HepG2 (cell line): ENCODE results near the gene CREBBP. TPM values are rescaled to one million over a fixed set of nuclear protein-coding genes. Genes with fewer than 3 reads are reported as not detected.

Source experiments
- ATAC-seq: fragments of 200-7000 bp; cut with Tn5 transposase; 3 replicates; pipeline ENCODE4 v1.9.1; 2020; ENCODE audit warnings: mild to moderate bottlenecking, moderate library complexity
- BruUV-seq: library from RNA; stranded (reverse); fragments of 400-500 nt; replicated peaks from 2 replicates; lab custom pipeline; 2021; lab: Mats Ljungman, UMichigan
- CTCF ChIA-PET: fragments of 300-600 bp; formaldehyde crosslinking; extraction: SDS; loops from one replicate; lab custom pipeline; 2021; ENCODE audit warnings: low total read pairs, inconsistent platforms, low intra/inter-chr PET ratio; lab: Yijun Ruan, JAX
- POLR2A ChIA-PET: fragments of 350-600 bp; sonication (Branson Sonifier 250); formaldehyde crosslinking; loops from one replicate; lab custom pipeline; 2020; ENCODE audit warnings: antibody characterized with exemption, inconsistent platforms; lab: Yijun Ruan, JAX
- DNase-seq: peaks from one replicate; pipeline ENCODE4 v3.0.0-alpha.2; 2015; ENCODE audit warnings: low spot score
- FAIRE-seq: peaks from 3 replicates; lab custom pipeline; 2011; peaks lifted over from hg19 to GRCh38; lab: Jason Lieb, UNC
- H2AFZ ChIP-seq: one replicate; pipeline ENCODE4 v1.6.1; 2011; ENCODE audit warnings: low read length, inconsistent platforms
- H3K27ac ChIP-seq: fragments of 300-600 bp; 3 replicates; pipeline ENCODE4 v1.8.0; 2011; ENCODE audit warnings: mixed run types, mild to moderate bottlenecking, mixed read lengths, low read length, inconsistent platforms; ENCODE audit not compliant: insufficient read depth; ENCODE audit errors: extremely low read length
- H3K27me3 ChIP-seq, 2 experiments: fragments of 200-600 bp in 1 of 2; 2 replicates in 1 of 2; 3 replicates in 1 of 2; pipeline versions ENCODE4 v1.6.0 to v1.8.0; 2011; ENCODE audit warnings: low read length in 2 of 2, mild to moderate bottlenecking in 2 of 2, moderate library complexity in 2 of 2, inconsistent platforms in 1 of 2; ENCODE audit not compliant: insufficient read depth in 2 of 2, control insufficient read depth in 1 of 2
- H3K36me3 ChIP-seq, 2 experiments: fragments of 200-600 bp in 1 of 2; replicated peaks in 1 of 2; 2 replicates in 1 of 2; 3 replicates in 1 of 2; pipeline versions ENCODE4 v1.5.1 to v1.8.0; 2011; ENCODE audit warnings: low read length in 2 of 2, inconsistent platforms in 1 of 2; ENCODE audit not compliant: insufficient read depth in 2 of 2, control insufficient read depth in 1 of 2
- H3K4me1 ChIP-seq: 2 replicates; pipeline ENCODE4 v1.5.1; 2012; ENCODE audit warnings: low read length, inconsistent platforms; ENCODE audit not compliant: insufficient read depth
- H3K4me2 ChIP-seq: 2 replicates; pipeline ENCODE4 v1.6.0; 2011; ENCODE audit warnings: low read depth, low read length, inconsistent platforms
- H3K4me3 ChIP-seq, 3 experiments: fragments of 200-600 bp in 1 of 3; sonication (generic), shearing (Covaris generic) in 1 of 3; replicated peaks in 1 of 3; 2 replicates each; pipeline ENCODE4 v1.5.1; 2011 to 2016; ENCODE audit warnings: low read length in 3 of 3, inconsistent platforms in 2 of 3, low read depth in 2 of 3, mild to moderate bottlenecking in 2 of 3, control low read depth in 1 of 3, mixed read lengths in 1 of 3; ENCODE audit not compliant: insufficient read depth in 1 of 3
- H3K79me2 ChIP-seq: one replicate; pipeline ENCODE4 v1.6.1; 2011; ENCODE audit warnings: low read length, inconsistent platforms; ENCODE audit not compliant: insufficient read depth
- H3K9ac ChIP-seq: 2 replicates; pipeline ENCODE4 v1.6.0; 2011; ENCODE audit warnings: mild to moderate bottlenecking, low read depth, low read length, inconsistent platforms; ENCODE audit not compliant: insufficient read depth
- H3K9me3 ChIP-seq: 2 replicates; pipeline ENCODE4 v1.5.1; 2012; ENCODE audit warnings: mild to moderate bottlenecking, low read length
- H4K20me1 ChIP-seq: 2 replicates; pipeline ENCODE4 v1.6.0; 2011; ENCODE audit warnings: inconsistent platforms, mild to moderate bottlenecking, low read length, moderate library complexity; ENCODE audit not compliant: insufficient read depth
- DMTF1 ChIP-seq: sonication (generic); formaldehyde crosslinking; IDR thresholded peaks from 2 replicates; pipeline ENCODE4 v1.4.0; 2020; ENCODE audit warnings: mild to moderate bottlenecking, missing genetic modification reagents
- KDM5A ChIP-seq: fragments of 200-600 bp; sonication (generic); IDR thresholded peaks from 2 replicates; pipeline ENCODE4 v1.7.0; 2018; ENCODE audit warnings: antibody characterized with exemption, mild to moderate bottlenecking, low read length, borderline replicate concordance
- KLF12 ChIP-seq: sonication (generic); formaldehyde crosslinking; IDR thresholded peaks from 2 replicates; pipeline ENCODE4 v1.4.0; 2020; ENCODE audit warnings: missing genetic modification reagents, borderline replicate concordance
- MTA1 ChIP-seq: sonication (generic); formaldehyde crosslinking; IDR thresholded peaks from 2 replicates; pipeline ENCODE4 v1.4.0; 2020; ENCODE audit warnings: missing genetic modification reagents, mild to moderate bottlenecking, borderline replicate concordance
- PPARG ChIP-seq: conservative IDR thresholded peaks from 2 replicates; pipeline ENCODE4 v1.6.1; 2016; ENCODE audit warnings: missing biosample characterization, missing genetic modification reagents
- ZHX1 ChIP-seq: sonication (generic); formaldehyde crosslinking; IDR thresholded peaks from 2 replicates; pipeline ENCODE4 v1.8.1; 2022; ENCODE audit warnings: low read depth, mild to moderate bottlenecking, missing genetic modification reagents
- ZKSCAN1 ChIP-seq: fragments of 150-350 bp; IDR thresholded peaks from 2 replicates; pipeline ENCODE4 v1.6.1; 2014; ENCODE audit warnings: low read length
- ZNF24 ChIP-seq: fragments of 450-650 bp; IDR thresholded peaks from 2 replicates; pipeline ENCODE4 v1.6.1; 2017; ENCODE audit warnings: antibody characterized with exemption, mild to moderate bottlenecking
- ZNF263 ChIP-seq: sonication (generic); formaldehyde crosslinking; IDR thresholded peaks from 2 replicates; pipeline ENCODE4 v1.4.0; 2020; ENCODE audit warnings: missing genetic modification reagents
- ZNF616 ChIP-seq: sonication (generic); formaldehyde crosslinking; IDR thresholded peaks from 2 replicates; pipeline ENCODE4 v1.5.0; 2020; ENCODE audit warnings: low read depth, mild to moderate bottlenecking, missing genetic modification reagents
- ZNF772 ChIP-seq: sonication (generic); formaldehyde crosslinking; IDR thresholded peaks from 2 replicates; pipeline ENCODE4 v1.5.0; 2020; ENCODE audit warnings: mild to moderate bottlenecking, missing genetic modification reagents
- ZNF816 ChIP-seq: sonication (generic); formaldehyde crosslinking; IDR thresholded peaks from 2 replicates; pipeline ENCODE4 v1.8.0; 2022; ENCODE audit warnings: missing genetic modification reagents, mild to moderate bottlenecking, borderline replicate concordance
- WGBS: methylation state at CpG from one replicate; pipeline ENCODE4 v1.1.6; 2017; ENCODE audit warnings: low lambda C conversion rate; 5-methylcytosine and 5-hydroxymethylcytosine counted together
- in situ Hi-C: cut with HindIII; loops from 2 replicates; pipeline ENCODE4 v1.10.0; 2017; ENCODE audit warnings: low pct_unique_long_range_greater_than_20kb; ENCODE audit not compliant: extremely low pct_ligation_motif_present
- intact Hi-C: fragments of 100-400 bp; cut with micrococcal nuclease; formaldehyde crosslinking; loops from one replicate; pipeline ENCODE4 v1.10.0; 2022; ENCODE audit not compliant: unreplicated experiment
- polyA plus RNA-seq, 8 experiments: library from polyadenylated mRNA; depleted of rRNA in 3 of 8; stranded (reverse) in 7 of 8; unstranded in 1 of 8; fragments of >200 nt; fragmentation: Illumina TruSeq in 4 of 8; extraction: Trizol in 4 of 8; gene quantifications; 2 replicates each; pipeline versions ENCODE4 v1.2.1 to v1.2.3, GENCODE V29; 2011 to 2016; ENCODE audit warnings: low read depth in 4 of 8, missing spikeins in 1 of 8, mixed read lengths in 1 of 8; ENCODE audit not compliant: insufficient read depth in 1 of 8
- total RNA-seq, 5 experiments: library from RNA; depleted of rRNA; stranded (reverse); fragments of >200 nt; fragmentation: Illumina TruSeq; extraction: Trizol; gene quantifications; 2 replicates each; pipeline ENCODE4 v1.2.3, GENCODE V29; 2016; ENCODE audit warnings: low read depth in 1 of 5
- TF ChIP-seq, protein P1 (sequence below): sonication (generic); formaldehyde crosslinking; IDR thresholded peaks from 2 replicates; pipeline ENCODE4 v1.8.0; 2022; ENCODE audit warnings: missing genetic modification reagents, mild to moderate bottlenecking, inconsistent platforms, borderline replicate concordance

CREBBP gene
- total and polyA plus RNA-seq, 2 of the 13 experiments (the other 11 are each of a cell fraction or from before 2014, with no cell fraction given) = 5.3 to 10.4 TPM

GRCh38 chr16:3735541-3735940 lies 145.0 kb downstream of the CREBBP start:
- Histone ChIP-seq H3K79me2 (no peaks in the 10 kb centered on the region), H3K4me2 (no peak overlapping the region), H4K20me1 (no peaks in the 10 kb centered on the region), H2AFZ (no peak overlapping the region), H3K4me3 (no peak overlapping the region), H3K9ac (no peak overlapping the region), H3K4me1 (0 out of 2 replicates have a peak, but pooled peaks cover 7% of the 10 kb centered on the region), H3K9me3 (no peaks in the 10 kb centered on the region), H3K27ac (no peak overlapping the region), H3K36me3 (peaks cover 38 to 77% of the 10 kb centered on the region in 2 experiments), H3K27me3 (no peaks in the 10 kb centered on the region)
- ATAC-seq (no peak), FAIRE-seq (no peak), DNase-seq (no peak)
- in situ Hi-C loops = no loop called here
- WGBS = 97% methylated on average over 12 of the region's 13 CpGs
- no TSS peak for BruUV-seq
- TF ChIP-seq ZNF263 (no peak), KDM5A (no peak), ZNF772 (no peak), MTA1 (CRISPR knock-in tag) (no peak), ZNF616 (CRISPR knock-in tag) (no peak), DMTF1 (no peak), ZHX1 (CRISPR knock-in tag) (no peak), ZKSCAN1 (no peak), PPARG (CRISPR knock-in tag) (no peak), KLF12 (no peak), ZNF24 (no peak), ZNF816 (no peak)
- TF ChIP-seq, protein P1, sequence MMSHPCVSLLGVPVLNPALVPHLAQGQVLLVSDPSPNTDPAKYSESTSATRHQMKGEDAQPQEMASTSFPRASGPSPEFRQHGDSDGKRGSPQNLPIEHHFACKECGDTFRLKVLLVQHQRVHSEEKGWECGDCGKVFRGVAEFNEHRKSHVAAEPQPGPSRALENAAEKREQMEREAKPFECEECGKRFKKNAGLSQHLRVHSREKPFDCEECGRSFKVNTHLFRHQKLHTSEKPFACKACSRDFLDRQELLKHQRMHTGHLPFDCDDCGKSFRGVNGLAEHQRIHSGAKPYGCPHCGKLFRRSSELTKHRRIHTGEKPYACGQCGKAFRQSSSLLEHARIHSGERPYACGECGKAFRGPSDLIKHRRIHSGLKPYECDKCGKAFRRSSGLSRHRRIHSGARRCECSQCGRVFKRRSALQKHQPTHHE (CRISPR knock-in tag) = no peak
- CTCF ChIA-PET = no interaction called here
- POLR2A ChIA-PET = no interaction called here
- intact Hi-C loops = no loop called here
